Measurements from ENCODE around the gene PPP1R37. TPM values are rescaled to one million over a fixed set of nuclear protein-coding genes. Genes with fewer than 3 reads are reported as not detected.

The PPP1R37 gene
- polyA plus RNA-seq, 1 donor from 2014 or later, result 53.7 TPM

DNA sequence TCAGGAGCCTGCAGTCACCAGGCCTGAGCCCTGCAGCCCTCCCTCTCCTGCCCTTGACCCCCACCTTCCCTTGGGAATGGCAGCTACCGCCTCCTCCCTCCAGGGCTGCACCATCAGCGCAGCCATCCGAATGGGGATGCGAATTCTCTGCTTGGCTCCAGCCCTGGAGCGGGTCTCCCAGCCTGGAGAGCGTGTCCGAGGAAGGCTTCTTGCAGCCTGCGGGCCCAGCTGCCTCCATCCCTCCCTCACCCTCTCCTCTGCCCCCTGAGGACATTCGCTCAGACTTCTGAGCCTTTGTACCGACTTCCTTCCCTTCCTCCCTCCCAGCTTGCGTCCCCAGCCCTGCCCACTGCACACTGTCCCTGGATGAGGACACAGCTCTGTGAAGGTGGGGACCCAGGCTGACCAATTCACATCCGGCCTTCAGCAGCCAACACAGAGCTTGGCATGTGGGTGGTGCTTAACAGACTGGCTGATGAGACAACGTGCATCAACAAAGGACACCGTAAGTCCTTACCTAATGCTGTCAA lies 73.8 kb downstream of the PPP1R37 start:
- Histone ChIP-seq H3K9ac (ENCODE audit: low read length) (no peak overlapping the region), H3K36me3 (ENCODE audit: insufficient read depth, low read length) (no peaks in the 10 kb centered on the region), H3K9me3 (ENCODE audit: low read length) (no peaks in the 10 kb centered on the region), H3F3A (ENCODE audit: insufficient read depth, low read length, poor library complexity, severe bottlenecking) (no peaks in the 10 kb centered on the region), H3K9me2 (ENCODE audit: insufficient read depth, low read length) (no peaks in the 10 kb centered on the region), H3K27ac (ENCODE audit: low read length) (no peak overlapping the region), H4K20me1 (ENCODE audit: insufficient read depth) (no peaks in the 10 kb centered on the region), H3K4me3 (ENCODE audit: low read length) (no peak overlapping the region), H3K4me2 (ENCODE audit: low read length) (no peak overlapping the region), H3K27me3 (ENCODE audit: insufficient read depth, low read depth, low read length) (no peaks in the 10 kb centered on the region), H2AFZ (ENCODE audit: low read depth, low read length) (no peak overlapping the region), H3K79me2 (replicated peaks; ENCODE audit: insufficient read depth, low read length) (no peaks in the 10 kb centered on the region)
- TF ChIP-seq RAD21 (conservative IDR thresholded peaks at IDR 0.05) (no peak), TAF1 (IDR thresholded peaks at IDR 0.05; ENCODE audit: low read depth) (no peak), EP300 (conservative IDR thresholded peaks at IDR 0.05; ENCODE audit: poor library complexity, severe bottlenecking) (no peak), EZH2 (IDR thresholded peaks at IDR 0.05; ENCODE audit: borderline replicate concordance, insufficient read depth, low read length, poor library complexity, severe bottlenecking) (no peak), SMC3 (conservative IDR thresholded peaks at IDR 0.05; ENCODE audit: poor library complexity) (no peak), POLR2AphosphoS5 (IDR thresholded peaks at IDR 0.05) (no peak), MXI1 (conservative IDR thresholded peaks at IDR 0.05; ENCODE audit: poor library complexity, severe bottlenecking) (no peak)
- TF ChIP-seq, protein P1, sequence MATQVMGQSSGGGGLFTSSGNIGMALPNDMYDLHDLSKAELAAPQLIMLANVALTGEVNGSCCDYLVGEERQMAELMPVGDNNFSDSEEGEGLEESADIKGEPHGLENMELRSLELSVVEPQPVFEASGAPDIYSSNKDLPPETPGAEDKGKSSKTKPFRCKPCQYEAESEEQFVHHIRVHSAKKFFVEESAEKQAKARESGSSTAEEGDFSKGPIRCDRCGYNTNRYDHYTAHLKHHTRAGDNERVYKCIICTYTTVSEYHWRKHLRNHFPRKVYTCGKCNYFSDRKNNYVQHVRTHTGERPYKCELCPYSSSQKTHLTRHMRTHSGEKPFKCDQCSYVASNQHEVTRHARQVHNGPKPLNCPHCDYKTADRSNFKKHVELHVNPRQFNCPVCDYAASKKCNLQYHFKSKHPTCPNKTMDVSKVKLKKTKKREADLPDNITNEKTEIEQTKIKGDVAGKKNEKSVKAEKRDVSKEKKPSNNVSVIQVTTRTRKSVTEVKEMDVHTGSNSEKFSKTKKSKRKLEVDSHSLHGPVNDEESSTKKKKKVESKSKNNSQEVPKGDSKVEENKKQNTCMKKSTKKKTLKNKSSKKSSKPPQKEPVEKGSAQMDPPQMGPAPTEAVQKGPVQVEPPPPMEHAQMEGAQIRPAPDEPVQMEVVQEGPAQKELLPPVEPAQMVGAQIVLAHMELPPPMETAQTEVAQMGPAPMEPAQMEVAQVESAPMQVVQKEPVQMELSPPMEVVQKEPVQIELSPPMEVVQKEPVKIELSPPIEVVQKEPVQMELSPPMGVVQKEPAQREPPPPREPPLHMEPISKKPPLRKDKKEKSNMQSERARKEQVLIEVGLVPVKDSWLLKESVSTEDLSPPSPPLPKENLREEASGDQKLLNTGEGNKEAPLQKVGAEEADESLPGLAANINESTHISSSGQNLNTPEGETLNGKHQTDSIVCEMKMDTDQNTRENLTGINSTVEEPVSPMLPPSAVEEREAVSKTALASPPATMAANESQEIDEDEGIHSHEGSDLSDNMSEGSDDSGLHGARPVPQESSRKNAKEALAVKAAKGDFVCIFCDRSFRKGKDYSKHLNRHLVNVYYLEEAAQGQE (IDR thresholded peaks at IDR 0.05; ENCODE audit: borderline replicate concordance), result no peak
- TF ChIP-seq, protein P2, sequence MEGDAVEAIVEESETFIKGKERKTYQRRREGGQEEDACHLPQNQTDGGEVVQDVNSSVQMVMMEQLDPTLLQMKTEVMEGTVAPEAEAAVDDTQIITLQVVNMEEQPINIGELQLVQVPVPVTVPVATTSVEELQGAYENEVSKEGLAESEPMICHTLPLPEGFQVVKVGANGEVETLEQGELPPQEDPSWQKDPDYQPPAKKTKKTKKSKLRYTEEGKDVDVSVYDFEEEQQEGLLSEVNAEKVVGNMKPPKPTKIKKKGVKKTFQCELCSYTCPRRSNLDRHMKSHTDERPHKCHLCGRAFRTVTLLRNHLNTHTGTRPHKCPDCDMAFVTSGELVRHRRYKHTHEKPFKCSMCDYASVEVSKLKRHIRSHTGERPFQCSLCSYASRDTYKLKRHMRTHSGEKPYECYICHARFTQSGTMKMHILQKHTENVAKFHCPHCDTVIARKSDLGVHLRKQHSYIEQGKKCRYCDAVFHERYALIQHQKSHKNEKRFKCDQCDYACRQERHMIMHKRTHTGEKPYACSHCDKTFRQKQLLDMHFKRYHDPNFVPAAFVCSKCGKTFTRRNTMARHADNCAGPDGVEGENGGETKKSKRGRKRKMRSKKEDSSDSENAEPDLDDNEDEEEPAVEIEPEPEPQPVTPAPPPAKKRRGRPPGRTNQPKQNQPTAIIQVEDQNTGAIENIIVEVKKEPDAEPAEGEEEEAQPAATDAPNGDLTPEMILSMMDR (IDR thresholded peaks at IDR 0.05; ENCODE audit: poor library complexity, severe bottlenecking), result no peak

DNA sequence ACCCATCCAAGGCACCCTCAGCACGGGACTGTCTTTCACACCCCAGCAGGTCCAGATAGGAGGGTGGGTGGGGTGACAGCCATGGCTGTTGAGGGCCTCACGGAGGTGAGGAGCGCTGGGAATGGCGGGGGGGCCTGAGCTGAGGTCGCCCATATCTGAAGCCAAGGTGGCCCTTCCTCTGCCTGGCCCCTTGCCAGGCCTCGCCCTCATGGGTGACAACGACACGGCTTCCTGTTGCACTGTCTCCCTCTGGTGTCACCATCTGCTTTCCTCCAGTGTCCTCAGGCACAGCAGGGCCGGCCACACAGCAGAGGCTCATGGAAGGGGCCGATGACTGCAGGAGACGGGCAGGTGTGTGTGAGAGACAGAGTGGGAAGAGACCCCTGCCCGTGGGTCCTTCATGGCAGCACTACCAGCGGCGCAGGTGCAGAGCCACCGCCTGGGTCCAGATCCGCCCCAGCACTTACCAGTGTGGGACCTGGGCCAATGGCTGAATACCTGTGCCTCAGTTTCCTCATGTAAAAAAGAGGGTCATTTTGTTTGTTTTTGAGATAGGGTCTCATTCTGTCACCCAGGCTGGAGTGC lies 75.9 kb downstream of the PPP1R37 start:
- Histone ChIP-seq H3F3A (ENCODE audit: insufficient read depth, low read length, poor library complexity, severe bottlenecking) (no peaks in the 10 kb centered on the region), H3K36me3 (ENCODE audit: insufficient read depth, low read length) (no peaks in the 10 kb centered on the region), H3K27me3 (ENCODE audit: insufficient read depth, low read depth, low read length) (no peaks in the 10 kb centered on the region), H3K4me2 (ENCODE audit: low read length) (no peak overlapping the region), H3K9me2 (ENCODE audit: insufficient read depth, low read length) (no peaks in the 10 kb centered on the region), H3K9ac (ENCODE audit: low read length) (no peak overlapping the region), H2AFZ (ENCODE audit: low read depth, low read length) (no peak overlapping the region), H4K20me1 (ENCODE audit: insufficient read depth) (no peaks in the 10 kb centered on the region), H3K79me2 (replicated peaks; ENCODE audit: insufficient read depth, low read length) (no peaks in the 10 kb centered on the region), H3K27ac (ENCODE audit: low read length) (no peak overlapping the region), H3K9me3 (ENCODE audit: low read length) (no peaks in the 10 kb centered on the region), H3K4me3 (ENCODE audit: low read length) (no peak overlapping the region)
- TF ChIP-seq, protein P2 (IDR thresholded peaks at IDR 0.05; ENCODE audit: poor library complexity, severe bottlenecking), result no peak
- TF ChIP-seq RAD21 (conservative IDR thresholded peaks at IDR 0.05), result no peak
- no peak for TF ChIP-seq EP300 (conservative IDR thresholded peaks at IDR 0.05; ENCODE audit: poor library complexity, severe bottlenecking)
- TF ChIP-seq, protein P1 (IDR thresholded peaks at IDR 0.05; ENCODE audit: borderline replicate concordance), result no peak
- no peak for TF ChIP-seq POLR2AphosphoS5 (IDR thresholded peaks at IDR 0.05)
- no peak for TF ChIP-seq TAF1 (IDR thresholded peaks at IDR 0.05; ENCODE audit: low read depth)
- TF ChIP-seq MXI1 (conservative IDR thresholded peaks at IDR 0.05; ENCODE audit: poor library complexity, severe bottlenecking), result no peak
- no peak for TF ChIP-seq SMC3 (conservative IDR thresholded peaks at IDR 0.05; ENCODE audit: poor library complexity)
- TF ChIP-seq EZH2 (IDR thresholded peaks at IDR 0.05; ENCODE audit: borderline replicate concordance, insufficient read depth, low read length, poor library complexity, severe bottlenecking), result no peak
